Measurements from ENCODE around the gene TSPAN9. TPM values are rescaled to one million over a fixed set of nuclear protein-coding genes. Genes with fewer than 3 reads are reported as not detected.

TSPAN9 gene
- polyA plus RNA-seq, 1 donor (not counting 4 experiments of a cell fraction or from before 2014, with no cell fraction given), result 27.5 TPM

GRCh38 chr12:3236345-3237187, 159.4 kb downstream of the TSPAN9 start:
- H3K9me3 ChIP-seq (ENCODE audit: control insufficient read depth, low read depth, low read length), result no peaks in the 10 kb centered on the region
- H3K4me3 ChIP-seq (ENCODE audit: control insufficient read depth in 2 of 3, extremely low read depth in 1 of 3, insufficient read depth in 2 of 3, low read depth in 1 of 3, low read length in 3 of 3), result peak overlapping the region in 1 of 3 experiments; percentile 5
- DNase-seq (ENCODE audit: low read depth, low spot score), result no peak
- TF ChIP-seq CTCF (optimal IDR thresholded peaks at IDR 0.05 in 1 of 3, IDR thresholded peaks at IDR 0.05 in 1 of 3, conservative IDR thresholded peaks at IDR 0.05 in 1 of 3; ENCODE audit: extremely low read depth in 1 of 3, insufficient read depth in 2 of 3, low read length in 3 of 3) (no peak), EZH2 (IDR thresholded peaks at IDR 0.05; ENCODE audit: low read length) (no peak)
- peaks cover 2% of the 10 kb centered on the region for H3K9me1 ChIP-seq (ENCODE audit: control insufficient read depth, extremely low read depth, insufficient read depth, low read length)
- H4K20me1 ChIP-seq (ENCODE audit: control insufficient read depth, extremely low read depth, insufficient read depth, low read length), result no peaks in the 10 kb centered on the region
- peak; percentile 94 for FAIRE-seq
- peak overlapping the region; percentile 53 for H3K4me2 ChIP-seq (ENCODE audit: control insufficient read depth, extremely low read depth, insufficient read depth, low read depth, low read length)
- no peak overlapping the region for H2AFZ ChIP-seq (ENCODE audit: control insufficient read depth, low read length)
- H3K79me2 ChIP-seq (ENCODE audit: control insufficient read depth, insufficient read depth, low read length), result no peaks in the 10 kb centered on the region
- no peaks in the 10 kb centered on the region for H3K27me3 ChIP-seq (ENCODE audit: control insufficient read depth, extremely low read depth, insufficient read depth, low read length)
- H3K36me3 ChIP-seq (ENCODE audit: control insufficient read depth in 2 of 2, extremely low read depth in 1 of 2, insufficient read depth in 2 of 2, low read length in 2 of 2), result no peaks in the 10 kb centered on the region
- dilution Hi-C loops (cut with MboI; ENCODE audit: extremely low pct_ligation_motif_present, low sequenced_read_pairs), result no loop called here
- peaks cover 15% of the 10 kb centered on the region for H3K4me1 ChIP-seq (ENCODE audit: control insufficient read depth, extremely low read depth, insufficient read depth, low read length)
- no peak overlapping the region for H3K9ac ChIP-seq (ENCODE audit: control insufficient read depth, extremely low read depth, insufficient read depth, low read length)
- H3K27ac ChIP-seq (ENCODE audit: control insufficient read depth, insufficient read depth, low read length), result peak overlapping the region; percentile 2

- Histone ChIP-seq H3K9ac (ENCODE audit: control insufficient read depth, extremely low read depth, insufficient read depth, low read length) (no peak overlapping the region), H3K36me3 (ENCODE audit: control insufficient read depth in 2 of 2, extremely low read depth in 1 of 2, insufficient read depth in 2 of 2, low read length in 2 of 2) (no peaks in the 10 kb centered on the region), H4K20me1 (ENCODE audit: control insufficient read depth, extremely low read depth, insufficient read depth, low read length) (no peaks in the 10 kb centered on the region), H3K27ac (ENCODE audit: control insufficient read depth, insufficient read depth, low read length) (no peak overlapping the region), H3K27me3 (ENCODE audit: control insufficient read depth, extremely low read depth, insufficient read depth, low read length) (no peaks in the 10 kb centered on the region), H3K9me3 (ENCODE audit: control insufficient read depth, low read depth, low read length) (no peaks in the 10 kb centered on the region), H3K4me3 (ENCODE audit: control insufficient read depth in 2 of 3, extremely low read depth in 1 of 3, insufficient read depth in 2 of 3, low read depth in 1 of 3, low read length in 3 of 3) (no peak overlapping the region), H3K9me1 (ENCODE audit: control insufficient read depth, extremely low read depth, insufficient read depth, low read length) (peaks cover 2% of the 10 kb centered on the region), H2AFZ (ENCODE audit: control insufficient read depth, low read length) (no peak overlapping the region), H3K79me2 (ENCODE audit: control insufficient read depth, insufficient read depth, low read length) (no peaks in the 10 kb centered on the region), H3K4me2 (ENCODE audit: control insufficient read depth, extremely low read depth, insufficient read depth, low read depth, low read length) (no peak overlapping the region), H3K4me1 (ENCODE audit: control insufficient read depth, extremely low read depth, insufficient read depth, low read length) (peaks cover 15% of the 10 kb centered on the region)
- dilution Hi-C loops (cut with MboI; ENCODE audit: extremely low pct_ligation_motif_present, low sequenced_read_pairs), result no loop called here
- FAIRE-seq (no peak), DNase-seq (ENCODE audit: low read depth, low spot score) (no peak)
- TF ChIP-seq EZH2 (IDR thresholded peaks at IDR 0.05; ENCODE audit: low read length) (no peak), CTCF (optimal IDR thresholded peaks at IDR 0.05 in 1 of 3, IDR thresholded peaks at IDR 0.05 in 1 of 3, conservative IDR thresholded peaks at IDR 0.05 in 1 of 3; ENCODE audit: extremely low read depth in 1 of 3, insufficient read depth in 2 of 3, low read length in 3 of 3) (no peak)
Measured at GRCh38 chr12:3238196-3238595, 161.0 kb downstream of the TSPAN9 start.
